Measurements from ENCODE around the gene NPL.

The NPL gene

GRCh38 chr1:182860658-182861057 is 71.1 kb downstream of the NPL start:
- in situ Hi-C loops (cut with MboI; ENCODE audit: low sequenced_read_pairs): loop anchor here (25.0 kb wide), 1 partner anchor 1852 kb away; no protein-coding TSS in a partner anchor

GRCh38 chr1:182861994-182862393 is 72.4 kb downstream of the NPL start:
- in situ Hi-C loops (cut with MboI; ENCODE audit: low sequenced_read_pairs): loop anchor here (25.0 kb wide), 1 partner anchor 1850 kb away; no protein-coding TSS in a partner anchor

GRCh38 chr1:182862827-182863226 is 73.3 kb downstream of the NPL start:
- in situ Hi-C loops (cut with MboI; ENCODE audit: low sequenced_read_pairs): loop anchor here (25.0 kb wide), 1 partner anchor 1849 kb away; no protein-coding TSS in a partner anchor

GRCh38 chr1:182863940-182864339 is 74.4 kb downstream of the NPL start:
- in situ Hi-C loops (cut with MboI; ENCODE audit: low sequenced_read_pairs): loop anchor here (25.0 kb wide), 1 partner anchor 1848 kb away; no protein-coding TSS in a partner anchor

- in situ Hi-C loops (cut with MboI; ENCODE audit: low sequenced_read_pairs): loop anchor here (25.0 kb wide), 1 partner anchor 1844 kb away; no protein-coding TSS in a partner anchor
Observed at GRCh38 chr1:182867861-182868260, 78.3 kb downstream of the NPL start.

GRCh38 chr1:182869241-182869666 is 79.7 kb downstream of the NPL start:
- in situ Hi-C loops (cut with MboI; ENCODE audit: low sequenced_read_pairs): loop anchor here (25.0 kb wide), 1 partner anchor 1843 kb away; no protein-coding TSS in a partner anchor

- in situ Hi-C loops (cut with MboI; ENCODE audit: low sequenced_read_pairs): loop anchor here (25.0 kb wide), 1 partner anchor 1839 kb away; no protein-coding TSS in a partner anchor
Observed at GRCh38 chr1:182872881-182873280, 83.3 kb downstream of the NPL start.

- in situ Hi-C loops (cut with MboI; ENCODE audit: low sequenced_read_pairs): no loop called here
Observed at GRCh38 chr1:182875889-182876288, 86.3 kb downstream of the NPL start.

- in situ Hi-C loops (cut with MboI; ENCODE audit: low sequenced_read_pairs): no loop called here
Observed at GRCh38 chr1:182877331-182877730, 87.8 kb downstream of the NPL start.

GRCh38 chr1:182877842-182878241 is 88.3 kb downstream of the NPL start:
- in situ Hi-C loops (cut with MboI; ENCODE audit: low sequenced_read_pairs): no loop called here

Data from HL-60/S4 treated with phorbol 12-myristate 13-acetate at 8.2 ng/mL for 4 days and 3 days (cell line).